Ishikawa (cell line): ENCODE data around the gene SRRM2.

Source experiments
- CEBPB ChIP-seq: IDR thresholded peaks from 2 replicates; pipeline ENCODE4 v1.6.1; 2012
- CREB1 ChIP-seq: IDR thresholded peaks from 2 replicates; pipeline ENCODE4 v1.6.1; 2012; ENCODE audit warnings: low read depth
- EGR1 ChIP-seq: IDR thresholded peaks from 2 replicates; pipeline ENCODE4 v1.6.1; 2012
- EP300 ChIP-seq: IDR thresholded peaks from 2 replicates; pipeline ENCODE4 v1.6.1; 2012; ENCODE audit warnings: borderline replicate concordance
- FOXM1 ChIP-seq: IDR thresholded peaks from 2 replicates; pipeline ENCODE4 v1.6.1; 2012; ENCODE audit warnings: low read depth, borderline replicate concordance
- NFIC ChIP-seq: IDR thresholded peaks from 2 replicates; pipeline ENCODE4 v1.6.1; 2012
- RAD21 ChIP-seq: IDR thresholded peaks from 2 replicates; pipeline ENCODE4 v1.6.1; 2012; ENCODE audit warnings: low read depth
- TAF1 ChIP-seq: IDR thresholded peaks from 2 replicates; pipeline ENCODE4 v1.6.1; 2012; ENCODE audit warnings: low read depth, mild to moderate bottlenecking
- TCF12 ChIP-seq: IDR thresholded peaks from 2 replicates; pipeline ENCODE4 v1.6.1; 2012; ENCODE audit warnings: low read depth
- TEAD4 ChIP-seq: IDR thresholded peaks from 2 replicates; pipeline ENCODE4 v1.6.1; 2012
- USF1 ChIP-seq: IDR thresholded peaks from 2 replicates; pipeline ENCODE4 v1.6.1; 2012
- YY1 ChIP-seq: IDR thresholded peaks from 2 replicates; pipeline ENCODE4 v1.6.1; 2012; ENCODE audit warnings: low read depth
- ZBTB7A ChIP-seq: IDR thresholded peaks from 2 replicates; pipeline ENCODE4 v1.6.1; 2012; ENCODE audit warnings: low read depth
- TF ChIP-seq, protein P1 (sequence below): IDR thresholded peaks from 2 replicates; pipeline ENCODE4 v1.6.1; 2012
- TF ChIP-seq, protein P2 (sequence below): IDR thresholded peaks from 2 replicates; pipeline ENCODE4 v1.6.1; 2012; ENCODE audit warnings: low read depth, mild to moderate bottlenecking

The SRRM2 gene

DNA sequence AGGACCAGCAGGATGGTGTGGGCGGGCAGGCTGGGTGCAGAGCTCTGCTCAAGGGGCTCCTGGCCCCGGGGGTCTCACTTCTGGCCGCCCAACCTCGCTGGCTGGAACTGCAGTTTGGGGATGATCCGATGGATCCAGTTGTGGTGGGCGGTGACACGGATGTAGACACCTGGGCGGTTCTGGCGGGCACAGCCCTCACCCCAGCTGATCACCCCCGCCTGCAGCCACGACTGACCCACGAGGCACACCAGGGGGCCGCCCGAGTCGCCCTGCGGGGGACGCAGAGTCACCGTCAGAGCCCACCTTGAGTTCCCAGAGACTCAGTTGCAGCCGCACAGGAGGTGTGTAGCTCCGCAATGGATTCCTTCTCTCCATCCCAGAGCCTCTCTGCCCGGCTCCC, 39.9 kb upstream of the SRRM2 start:
- no peak for TF ChIP-seq TAF1
- TF ChIP-seq EP300, result no peak
- no peak for TF ChIP-seq CEBPB
- TF ChIP-seq, protein P1, sequence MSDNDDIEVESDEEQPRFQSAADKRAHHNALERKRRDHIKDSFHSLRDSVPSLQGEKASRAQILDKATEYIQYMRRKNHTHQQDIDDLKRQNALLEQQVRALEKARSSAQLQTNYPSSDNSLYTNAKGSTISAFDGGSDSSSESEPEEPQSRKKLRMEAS, result no peak
- TF ChIP-seq ZBTB7A, result no peak
- TF ChIP-seq FOXM1, result no peak
- TF ChIP-seq RAD21, result no peak
- no peak for TF ChIP-seq NFIC

DNA sequence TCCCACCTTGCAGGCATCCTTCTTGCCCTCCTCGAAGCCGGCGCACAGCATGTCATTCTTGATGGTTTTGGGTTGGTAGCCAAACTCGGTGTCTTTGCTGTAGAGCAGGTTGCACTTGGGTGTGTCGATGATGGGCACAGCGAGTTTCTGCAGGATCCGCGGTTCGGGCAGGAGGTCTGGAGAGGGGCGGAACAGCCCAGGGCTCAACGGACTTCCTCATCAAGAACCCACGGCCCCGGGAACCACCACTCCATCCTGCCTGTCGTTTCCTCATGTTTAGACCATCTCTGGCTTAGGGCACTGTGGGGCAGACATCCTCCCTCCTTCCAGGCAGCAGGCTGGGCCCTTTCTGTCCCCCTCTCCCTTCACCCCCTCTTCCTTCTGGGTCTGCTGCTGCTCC, 38.9 kb upstream of the SRRM2 start:
- TF ChIP-seq NFIC (no peak), EGR1 (no peak), CREB1 (no peak), FOXM1 (no peak), RAD21 (no peak), ZBTB7A (no peak), TCF12 (no peak), EP300 (no peak), CEBPB (no peak), USF1 (no peak), YY1 (no peak), TAF1 (no peak), TEAD4 (no peak)
- TF ChIP-seq, protein P2, sequence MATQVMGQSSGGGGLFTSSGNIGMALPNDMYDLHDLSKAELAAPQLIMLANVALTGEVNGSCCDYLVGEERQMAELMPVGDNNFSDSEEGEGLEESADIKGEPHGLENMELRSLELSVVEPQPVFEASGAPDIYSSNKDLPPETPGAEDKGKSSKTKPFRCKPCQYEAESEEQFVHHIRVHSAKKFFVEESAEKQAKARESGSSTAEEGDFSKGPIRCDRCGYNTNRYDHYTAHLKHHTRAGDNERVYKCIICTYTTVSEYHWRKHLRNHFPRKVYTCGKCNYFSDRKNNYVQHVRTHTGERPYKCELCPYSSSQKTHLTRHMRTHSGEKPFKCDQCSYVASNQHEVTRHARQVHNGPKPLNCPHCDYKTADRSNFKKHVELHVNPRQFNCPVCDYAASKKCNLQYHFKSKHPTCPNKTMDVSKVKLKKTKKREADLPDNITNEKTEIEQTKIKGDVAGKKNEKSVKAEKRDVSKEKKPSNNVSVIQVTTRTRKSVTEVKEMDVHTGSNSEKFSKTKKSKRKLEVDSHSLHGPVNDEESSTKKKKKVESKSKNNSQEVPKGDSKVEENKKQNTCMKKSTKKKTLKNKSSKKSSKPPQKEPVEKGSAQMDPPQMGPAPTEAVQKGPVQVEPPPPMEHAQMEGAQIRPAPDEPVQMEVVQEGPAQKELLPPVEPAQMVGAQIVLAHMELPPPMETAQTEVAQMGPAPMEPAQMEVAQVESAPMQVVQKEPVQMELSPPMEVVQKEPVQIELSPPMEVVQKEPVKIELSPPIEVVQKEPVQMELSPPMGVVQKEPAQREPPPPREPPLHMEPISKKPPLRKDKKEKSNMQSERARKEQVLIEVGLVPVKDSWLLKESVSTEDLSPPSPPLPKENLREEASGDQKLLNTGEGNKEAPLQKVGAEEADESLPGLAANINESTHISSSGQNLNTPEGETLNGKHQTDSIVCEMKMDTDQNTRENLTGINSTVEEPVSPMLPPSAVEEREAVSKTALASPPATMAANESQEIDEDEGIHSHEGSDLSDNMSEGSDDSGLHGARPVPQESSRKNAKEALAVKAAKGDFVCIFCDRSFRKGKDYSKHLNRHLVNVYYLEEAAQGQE, result no peak
- TF ChIP-seq, protein P1, result no peak

DNA sequence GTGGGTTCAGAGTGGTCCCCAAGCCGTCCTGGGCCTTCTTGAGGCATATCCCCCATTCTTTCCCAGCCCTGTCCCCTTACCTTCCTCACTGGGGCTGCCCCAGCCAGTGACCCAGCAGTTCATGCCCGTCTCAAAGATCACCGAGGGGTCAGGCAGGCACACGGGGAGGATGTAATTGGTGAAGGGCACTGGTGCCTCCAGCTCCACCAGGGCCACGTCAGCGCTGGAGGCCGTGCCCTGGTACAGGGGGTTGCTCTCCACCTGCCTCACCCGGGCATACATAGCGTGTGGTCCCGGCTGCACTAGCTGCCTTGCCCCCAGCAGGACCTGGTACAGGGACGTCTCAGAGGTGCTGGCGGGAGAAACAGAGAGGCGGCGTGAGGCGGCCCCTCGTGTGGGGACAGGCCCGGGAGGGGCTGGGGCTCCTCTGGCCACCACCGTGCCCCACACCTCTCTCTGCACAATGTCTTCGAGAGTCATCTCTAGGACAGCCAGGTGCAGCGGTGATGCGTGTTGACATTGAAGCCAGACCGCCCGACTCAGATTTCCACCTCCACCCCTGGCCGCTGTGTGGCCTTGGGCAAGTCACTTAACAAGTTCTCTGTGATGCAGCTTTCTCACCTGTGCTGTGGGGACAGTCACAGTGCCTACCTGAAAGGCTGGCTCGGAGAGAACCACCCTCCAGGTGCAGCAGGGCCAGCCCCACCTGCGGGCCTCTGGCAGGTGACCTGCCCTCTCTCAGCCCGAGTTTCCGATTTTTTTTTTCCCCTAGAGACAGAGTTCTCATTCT, 38.3 kb upstream of the SRRM2 start:
- TF ChIP-seq RAD21 (no peak), FOXM1 (no peak), TEAD4 (no peak), CEBPB (no peak), TCF12 (no peak)
- TF ChIP-seq, protein P2, result no peak
- TF ChIP-seq, protein P1, result no peak

GRCh38 chr16:2715064-2715463, 37.4 kb upstream of the SRRM2 start:
- no peak for TF ChIP-seq NFIC
- no peak for TF ChIP-seq RAD21
- TF ChIP-seq, protein P2, result no peak
- no peak for TF ChIP-seq FOXM1
- no peak for TF ChIP-seq EGR1
- TF ChIP-seq TAF1, result no peak

GRCh38 chr16:2715519-2715918, 36.9 kb upstream of the SRRM2 start:
- no peak for TF ChIP-seq YY1
- TF ChIP-seq EGR1, result no peak
- no peak for TF ChIP-seq USF1
- TF ChIP-seq, protein P1, result peak; percentile 41; the same call in 1 of the 2 replicates
- no peak for TF ChIP-seq TEAD4
- peak; percentile 90 for TF ChIP-seq ZBTB7A
- TF ChIP-seq EP300, result no peak
- no peak for TF ChIP-seq TAF1
- TF ChIP-seq, protein P2, result peak; percentile 97
- TF ChIP-seq FOXM1, result no peak
- TF ChIP-seq CREB1, result no peak
- TF ChIP-seq NFIC, result no peak
- TF ChIP-seq TCF12, result no peak
- TF ChIP-seq CEBPB, result no peak
